HepG2 (cell line): ENCODE measurements around the gene PEMT. TPM values are rescaled to one million over a fixed set of nuclear protein-coding genes. Genes with fewer than 3 reads are reported as not detected.
A peak's percentile ranks its signal among the peaks of the same experiment; 100 is the strongest.

ENCODE experiments used
- CREM ChIP-seq, 2 experiments: sonication (generic) in 1 of 2; formaldehyde crosslinking in 1 of 2; IDR thresholded peaks; 2 replicates each; pipeline versions ENCODE4 v1.4.0 to v1.6.1; 2016 to 2020; ENCODE audit warnings: antibody characterized with exemption in 1 of 2, mild to moderate bottlenecking in 1 of 2, missing genetic modification reagents in 1 of 2
- KAT2B ChIP-seq: fragments of 150-350 bp; IDR thresholded peaks from 2 replicates; pipeline ENCODE4 v1.6.1; 2014; ENCODE audit warnings: low read depth, low read length, borderline replicate concordance
- MIER2 ChIP-seq: IDR thresholded peaks from 2 replicates; pipeline ENCODE4 v1.6.1; 2016; ENCODE audit warnings: missing biosample characterization, missing genetic modification reagents
- NBN ChIP-seq: fragments of 450-650 bp; conservative IDR thresholded peaks from 2 replicates; pipeline ENCODE4 v1.6.1; 2017
- NFE2 ChIP-seq: sonication (generic); formaldehyde crosslinking; IDR thresholded peaks from 2 replicates; pipeline ENCODE4 v1.4.0; 2020; ENCODE audit warnings: missing genetic modification reagents
- POLR2AphosphoS5 ChIP-seq: IDR thresholded peaks from 2 replicates; pipeline ENCODE4 v1.6.1; 2012; ENCODE audit warnings: low read depth, low read length
- RBFOX2 ChIP-seq: fragments of 200-400 bp; formaldehyde crosslinking; IDR thresholded peaks from 2 replicates; pipeline ENCODE4 v1.6.1; 2017; ENCODE audit warnings: low read depth, mild to moderate bottlenecking, low read length
- SIX4 ChIP-seq: sonication (generic); formaldehyde crosslinking; IDR thresholded peaks from 2 replicates; pipeline ENCODE4 v1.4.0; 2020; ENCODE audit warnings: missing genetic modification reagents
- ZBTB43 ChIP-seq: sonication (generic); formaldehyde crosslinking; conservative IDR thresholded peaks from 2 replicates; pipeline ENCODE4 v1.4.0; 2020; ENCODE audit warnings: missing genetic modification reagents
- ZBTB49 ChIP-seq: sonication (generic); formaldehyde crosslinking; IDR thresholded peaks from 2 replicates; pipeline ENCODE4 v1.4.0; 2020; ENCODE audit warnings: missing genetic modification reagents, borderline replicate concordance
- ZFP90 ChIP-seq: sonication (generic); formaldehyde crosslinking; IDR thresholded peaks from 2 replicates; pipeline ENCODE4 v1.8.0; 2022; ENCODE audit warnings: missing genetic modification reagents, mild to moderate bottlenecking, inconsistent platforms, borderline replicate concordance
- ZMAT5 ChIP-seq: sonication (generic); formaldehyde crosslinking; IDR thresholded peaks from 2 replicates; pipeline ENCODE4 v1.5.0; 2020; ENCODE audit warnings: mild to moderate bottlenecking, low read depth, missing genetic modification reagents, borderline replicate concordance
- ZNF276 ChIP-seq: sonication (generic); formaldehyde crosslinking; IDR thresholded peaks from 2 replicates; pipeline ENCODE4 v1.4.0; 2020; ENCODE audit warnings: mild to moderate bottlenecking, low read depth, missing genetic modification reagents
- ZNF441 ChIP-seq: sonication (generic); formaldehyde crosslinking; IDR thresholded peaks from 2 replicates; pipeline ENCODE4 v1.7.0; 2021; ENCODE audit warnings: missing genetic modification reagents, borderline replicate concordance
- ZNF670 ChIP-seq: sonication (generic); formaldehyde crosslinking; IDR thresholded peaks from 2 replicates; pipeline ENCODE4 v1.8.0; 2022; ENCODE audit warnings: mild to moderate bottlenecking, missing genetic modification reagents, borderline replicate concordance
- ZNF782 ChIP-seq: sonication (generic); formaldehyde crosslinking; IDR thresholded peaks from 2 replicates; pipeline ENCODE4 v1.4.0; 2020; ENCODE audit warnings: missing genetic modification reagents, mild to moderate bottlenecking, borderline replicate concordance
- ZNF83 ChIP-seq: sonication (generic); formaldehyde crosslinking; IDR thresholded peaks from 2 replicates; pipeline ENCODE4 v1.4.0; 2020; ENCODE audit warnings: missing genetic modification reagents, mild to moderate bottlenecking, borderline replicate concordance
- ZSCAN25 ChIP-seq: sonication (generic); formaldehyde crosslinking; IDR thresholded peaks from 2 replicates; pipeline ENCODE4 v1.8.0; 2022; ENCODE audit warnings: mild to moderate bottlenecking, missing genetic modification reagents
- polyA plus RNA-seq, 8 experiments: library from polyadenylated mRNA; depleted of rRNA in 3 of 8; stranded (reverse) in 7 of 8; unstranded in 1 of 8; fragments of >200 nt; fragmentation: Illumina TruSeq in 4 of 8; extraction: Trizol in 4 of 8; gene quantifications; 2 replicates each; pipeline versions ENCODE4 v1.2.1 to v1.2.3, GENCODE V29; 2011 to 2016; ENCODE audit warnings: low read depth in 4 of 8, missing spikeins in 1 of 8, mixed read lengths in 1 of 8; ENCODE audit not compliant: insufficient read depth in 1 of 8
- total RNA-seq, 5 experiments: library from RNA; depleted of rRNA; stranded (reverse); fragments of >200 nt; fragmentation: Illumina TruSeq; extraction: Trizol; gene quantifications; 2 replicates each; pipeline ENCODE4 v1.2.3, GENCODE V29; 2016; ENCODE audit warnings: low read depth in 1 of 5
- TF ChIP-seq, protein P1 (sequence below): sonication (generic); formaldehyde crosslinking; conservative IDR thresholded peaks from 2 replicates; pipeline ENCODE4 v1.8.0; 2022; ENCODE audit warnings: mild to moderate bottlenecking, moderate library complexity, missing genetic modification reagents
- TF ChIP-seq, protein P2 (sequence below): sonication (generic); formaldehyde crosslinking; IDR thresholded peaks from 2 replicates; pipeline ENCODE4 v1.5.1; 2020; ENCODE audit warnings: missing genetic modification reagents, mild to moderate bottlenecking, borderline replicate concordance

Gene PEMT
- total and polyA plus RNA-seq, 2 of the 13 experiments (the other 11 are each of a cell fraction or from before 2014, with no cell fraction given), result 31.7 to 43.6 TPM

- TF ChIP-seq NFE2 (CRISPR knock-in tag), result no peak
- TF ChIP-seq, protein P1, sequence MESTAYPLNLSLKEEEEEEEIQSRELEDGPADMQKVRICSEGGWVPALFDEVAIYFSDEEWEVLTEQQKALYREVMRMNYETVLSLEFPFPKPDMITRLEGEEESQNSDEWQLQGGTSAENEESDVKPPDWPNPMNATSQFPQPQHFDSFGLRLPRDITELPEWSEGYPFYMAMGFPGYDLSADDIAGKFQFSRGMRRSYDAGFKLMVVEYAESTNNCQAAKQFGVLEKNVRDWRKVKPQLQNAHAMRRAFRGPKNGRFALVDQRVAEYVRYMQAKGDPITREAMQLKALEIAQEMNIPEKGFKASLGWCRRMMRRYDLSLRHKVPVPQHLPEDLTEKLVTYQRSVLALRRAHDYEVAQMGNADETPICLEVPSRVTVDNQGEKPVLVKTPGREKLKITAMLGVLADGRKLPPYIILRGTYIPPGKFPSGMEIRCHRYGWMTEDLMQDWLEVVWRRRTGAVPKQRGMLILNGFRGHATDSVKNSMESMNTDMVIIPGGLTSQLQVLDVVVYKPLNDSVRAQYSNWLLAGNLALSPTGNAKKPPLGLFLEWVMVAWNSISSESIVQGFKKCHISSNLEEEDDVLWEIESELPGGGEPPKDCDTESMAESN, result 0 out of 2 replicates have a peak, but pooled peaks have one; percentile 26
- no peak for TF ChIP-seq ZNF83 (CRISPR knock-in tag)
- TF ChIP-seq NBN, result no peak
- no peak for TF ChIP-seq RBFOX2
- peak; percentile 51; the same call in 1 of the 2 replicates for TF ChIP-seq MIER2 (CRISPR knock-in tag)
- no peak for TF ChIP-seq ZMAT5 (CRISPR knock-in tag)
- TF ChIP-seq CREM (IDR thresholded peaks at IDR 0.05), result peak; percentile 70; the same call in 1 of the 2 replicates
- TF ChIP-seq CREM (CRISPR knock-in tag; IDR thresholded peaks at IDR 0.05), result no peak
- no peak for TF ChIP-seq KAT2B
- TF ChIP-seq ZBTB43 (CRISPR knock-in tag), result no peak
- no peak for TF ChIP-seq ZFP90 (CRISPR knock-in tag)
- no peak for TF ChIP-seq ZNF441 (CRISPR knock-in tag)
- TF ChIP-seq ZBTB49 (CRISPR knock-in tag), result no peak
- TF ChIP-seq, protein P2, sequence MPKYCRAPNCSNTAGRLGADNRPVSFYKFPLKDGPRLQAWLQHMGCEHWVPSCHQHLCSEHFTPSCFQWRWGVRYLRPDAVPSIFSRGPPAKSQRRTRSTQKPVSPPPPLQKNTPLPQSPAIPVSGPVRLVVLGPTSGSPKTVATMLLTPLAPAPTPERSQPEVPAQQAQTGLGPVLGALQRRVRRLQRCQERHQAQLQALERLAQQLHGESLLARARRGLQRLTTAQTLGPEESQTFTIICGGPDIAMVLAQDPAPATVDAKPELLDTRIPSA, result no peak
- peak; percentile 73; the same call in 1 of the 2 replicates for TF ChIP-seq ZSCAN25 (CRISPR knock-in tag)
- TF ChIP-seq POLR2AphosphoS5, result peak; percentile 60; the same call in 1 of the 2 replicates
- TF ChIP-seq SIX4 (CRISPR knock-in tag), result no peak
- no peak for TF ChIP-seq ZNF782 (CRISPR knock-in tag)
- TF ChIP-seq ZNF670, result no peak; the same call in 1 of the 2 replicates
- no peak for TF ChIP-seq ZNF276 (CRISPR knock-in tag)
Observed at GRCh38 chr17:17462048-17462824, 129.3 kb downstream of the PEMT start (continued).
